ENCODE measurements around the gene OTULINL.

OTULINL gene

DNA sequence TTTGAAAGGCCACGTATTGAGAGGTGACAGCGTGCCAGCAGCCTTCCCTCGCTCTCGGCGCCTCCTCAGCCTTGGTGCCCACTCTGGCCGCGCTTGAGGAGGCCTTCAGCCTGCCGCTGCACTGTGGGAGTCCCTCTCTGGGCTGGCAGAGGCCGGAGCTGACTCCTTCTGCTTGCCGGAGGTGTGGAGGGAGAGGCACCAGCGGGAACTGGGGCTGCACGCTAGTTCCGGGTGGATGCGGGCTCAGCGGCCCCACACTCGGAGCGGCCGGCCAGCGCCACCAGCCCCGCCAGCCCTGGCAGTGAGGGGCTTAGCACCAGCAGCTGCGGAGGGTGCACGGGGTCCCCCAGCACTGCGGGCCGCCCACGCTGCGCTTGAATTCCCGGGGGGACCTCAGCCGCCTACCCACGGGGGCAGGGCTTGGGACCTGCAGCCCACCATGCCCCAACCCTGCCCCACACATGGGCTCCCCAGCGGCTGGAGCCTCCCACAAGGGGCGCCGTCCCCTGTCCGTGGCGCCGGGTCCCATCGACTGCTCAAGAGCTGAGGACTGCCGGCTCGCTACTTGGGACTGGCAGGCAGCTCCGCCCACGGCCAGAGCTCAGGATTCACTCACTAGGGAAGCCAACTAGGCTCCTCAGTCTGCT is 4.4 kb upstream of the OTULINL start:
- H3K27ac ChIP-seq = no peak overlapping the region
- TF ChIP-seq, protein P1, sequence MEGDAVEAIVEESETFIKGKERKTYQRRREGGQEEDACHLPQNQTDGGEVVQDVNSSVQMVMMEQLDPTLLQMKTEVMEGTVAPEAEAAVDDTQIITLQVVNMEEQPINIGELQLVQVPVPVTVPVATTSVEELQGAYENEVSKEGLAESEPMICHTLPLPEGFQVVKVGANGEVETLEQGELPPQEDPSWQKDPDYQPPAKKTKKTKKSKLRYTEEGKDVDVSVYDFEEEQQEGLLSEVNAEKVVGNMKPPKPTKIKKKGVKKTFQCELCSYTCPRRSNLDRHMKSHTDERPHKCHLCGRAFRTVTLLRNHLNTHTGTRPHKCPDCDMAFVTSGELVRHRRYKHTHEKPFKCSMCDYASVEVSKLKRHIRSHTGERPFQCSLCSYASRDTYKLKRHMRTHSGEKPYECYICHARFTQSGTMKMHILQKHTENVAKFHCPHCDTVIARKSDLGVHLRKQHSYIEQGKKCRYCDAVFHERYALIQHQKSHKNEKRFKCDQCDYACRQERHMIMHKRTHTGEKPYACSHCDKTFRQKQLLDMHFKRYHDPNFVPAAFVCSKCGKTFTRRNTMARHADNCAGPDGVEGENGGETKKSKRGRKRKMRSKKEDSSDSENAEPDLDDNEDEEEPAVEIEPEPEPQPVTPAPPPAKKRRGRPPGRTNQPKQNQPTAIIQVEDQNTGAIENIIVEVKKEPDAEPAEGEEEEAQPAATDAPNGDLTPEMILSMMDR (conservative IDR thresholded peaks at IDR 0.05) = no peak

DNA sequence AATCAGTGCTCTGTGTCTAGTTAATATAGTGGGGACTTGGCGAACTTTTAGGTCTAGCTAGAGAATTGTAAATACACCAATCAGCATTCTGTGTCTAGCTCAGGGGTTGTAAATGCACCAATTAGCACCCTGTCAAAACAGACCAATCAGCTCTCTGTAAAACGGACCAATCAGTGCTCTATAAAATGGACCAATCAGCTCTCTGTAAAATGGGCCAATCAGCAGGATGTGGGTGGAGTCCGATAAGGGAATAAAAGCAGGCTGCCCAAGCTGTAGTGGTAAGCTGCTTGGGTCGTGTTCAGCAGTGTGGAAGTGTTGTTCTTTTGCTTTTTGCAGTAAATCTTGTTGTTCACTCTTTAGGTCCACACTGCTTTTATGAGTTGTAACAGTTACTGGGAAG is 3.6 kb upstream of the OTULINL start:
- TF ChIP-seq, protein P1 (conservative IDR thresholded peaks at IDR 0.05) = no peak
- H3K27ac ChIP-seq = no peak overlapping the region

DNA sequence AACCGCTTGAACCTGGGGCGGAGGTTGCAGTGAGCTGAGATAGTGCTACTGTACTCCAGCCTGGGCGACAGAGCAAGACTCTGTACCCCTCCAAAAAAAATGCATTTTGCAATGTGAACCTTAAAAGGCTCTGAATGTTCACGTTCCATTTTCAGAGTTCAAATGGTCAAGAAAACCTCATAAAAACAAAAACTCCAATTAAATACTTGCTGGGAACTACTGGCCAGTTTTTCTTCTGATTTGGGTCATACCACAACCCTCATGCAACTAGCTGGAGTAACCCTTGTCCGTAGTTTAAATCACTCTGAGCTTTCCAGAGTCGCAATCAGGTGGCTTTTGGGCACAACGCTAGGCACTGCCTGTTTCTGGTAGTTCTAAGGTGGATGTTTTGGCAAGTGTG is 2.3 kb upstream of the OTULINL start:
- no peak overlapping the region for H3K27ac ChIP-seq
- TF ChIP-seq, protein P1 (conservative IDR thresholded peaks at IDR 0.05) = no peak

DNA sequence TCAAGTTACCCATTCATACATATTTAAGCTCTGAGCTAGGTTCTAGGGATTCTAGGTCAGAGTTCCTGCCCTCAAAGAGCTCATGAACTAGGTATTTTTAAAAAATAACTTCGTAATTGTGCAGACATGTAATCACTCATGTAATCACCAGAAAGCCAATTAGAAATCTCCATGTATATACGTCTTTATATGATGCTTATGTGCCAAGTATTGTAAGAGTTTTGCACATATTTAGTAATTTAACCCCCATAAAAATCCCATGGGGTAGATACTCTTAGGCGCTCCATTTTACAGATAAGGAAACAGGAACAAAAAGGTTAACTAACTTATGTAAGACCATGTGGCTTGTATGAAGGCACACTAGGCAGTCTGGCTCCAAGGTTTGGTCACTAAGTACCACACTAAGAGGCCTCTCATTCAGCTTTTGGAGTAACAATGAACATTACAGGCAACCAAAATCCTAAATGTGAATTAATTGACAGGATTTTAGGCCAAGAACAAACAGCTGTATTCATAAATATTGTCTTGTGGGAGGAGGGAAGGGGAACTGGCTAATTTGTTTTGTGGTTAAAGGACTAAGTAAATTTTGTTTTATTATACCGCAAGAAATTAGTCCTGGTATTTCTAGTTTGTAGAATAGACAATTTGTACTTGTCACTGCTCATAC is 1.7 kb upstream of the OTULINL start:
- TF ChIP-seq, protein P1 (conservative IDR thresholded peaks at IDR 0.05) = no peak
- no peak overlapping the region for H3K27ac ChIP-seq

DNA sequence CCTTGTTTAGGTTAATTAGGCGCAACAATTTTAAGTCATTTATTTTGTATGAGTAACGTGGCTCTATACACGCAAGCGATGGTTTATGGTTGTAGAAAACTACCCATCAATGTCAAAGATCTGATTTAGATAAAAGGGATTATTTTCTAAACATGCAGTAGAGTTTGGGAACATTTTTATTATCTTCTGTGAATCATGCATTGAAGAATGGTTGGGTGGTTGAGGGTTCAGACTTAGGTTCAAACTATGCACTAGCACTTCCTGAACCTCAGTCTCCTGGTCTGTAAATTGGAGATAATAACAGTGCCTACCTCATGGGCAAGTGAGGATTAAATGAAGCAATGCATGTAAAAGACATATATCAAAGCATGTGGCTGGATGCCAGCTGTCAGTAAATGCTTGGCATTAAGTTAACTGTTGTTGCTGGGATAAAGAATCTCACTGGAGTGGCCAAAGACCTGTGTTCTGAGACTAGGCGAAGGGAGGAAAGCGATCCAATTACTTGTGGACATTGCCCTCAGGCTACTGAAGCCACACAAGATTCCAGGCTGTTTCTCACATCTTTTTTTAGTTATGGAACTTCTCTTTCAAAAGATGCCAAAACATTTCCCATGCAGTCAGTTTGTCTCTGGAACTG is 1.1 kb upstream of the OTULINL start:
- TF ChIP-seq, protein P1 (conservative IDR thresholded peaks at IDR 0.05) = no peak
- peak overlapping the region; percentile 81; the same call in 1 of the 2 replicates for H3K27ac ChIP-seq

DNA sequence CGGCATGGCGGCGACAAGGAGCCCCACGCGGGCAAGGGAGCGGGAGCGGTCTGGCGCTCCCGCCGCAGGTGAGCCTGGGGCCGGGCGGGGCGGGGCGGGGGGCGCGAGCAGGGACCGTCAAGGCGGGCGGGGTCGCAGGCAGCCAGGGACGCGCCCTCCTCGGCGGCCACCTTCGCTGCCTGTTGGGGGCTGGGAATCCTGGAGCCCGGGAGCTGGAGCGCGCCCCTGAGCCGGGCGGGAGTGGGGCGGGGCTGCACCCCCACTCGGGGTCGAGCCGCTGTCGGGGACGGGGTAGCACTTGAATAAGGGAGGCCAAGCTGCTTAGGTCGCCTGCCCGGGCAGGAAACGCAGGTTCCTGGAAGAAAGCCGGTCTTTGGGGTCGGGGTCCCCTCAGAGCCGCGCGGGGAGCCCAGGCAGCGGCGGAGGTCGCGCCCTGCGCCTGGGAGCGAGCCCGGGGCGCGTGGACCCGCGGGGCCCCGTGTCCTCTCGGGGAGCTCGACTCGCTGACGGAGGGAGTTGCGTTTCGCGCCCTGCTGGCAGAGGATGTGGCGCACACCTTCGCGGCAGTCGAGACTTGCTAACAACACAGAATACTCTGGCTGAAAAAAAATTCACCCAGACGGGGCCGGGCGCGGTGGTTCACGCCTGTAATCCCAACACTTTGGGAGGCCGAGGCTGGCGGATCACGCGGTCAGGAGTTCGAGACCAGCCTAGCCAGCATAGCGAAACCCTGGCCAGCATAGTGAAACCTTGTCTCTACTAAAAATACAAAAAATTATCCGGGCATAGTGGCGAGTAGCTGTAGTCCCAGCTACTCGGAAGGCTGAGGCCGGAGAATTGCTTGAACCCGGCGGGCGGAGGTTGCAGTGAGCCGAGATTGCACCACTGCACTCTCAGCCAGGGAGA is 552 bp downstream of the OTULINL start:
- peak overlapping the region; percentile 81 for H3K27ac ChIP-seq
- TF ChIP-seq, protein P1 (conservative IDR thresholded peaks at IDR 0.05) = peak; percentile 47; the same call in 1 of the 2 replicates

DNA sequence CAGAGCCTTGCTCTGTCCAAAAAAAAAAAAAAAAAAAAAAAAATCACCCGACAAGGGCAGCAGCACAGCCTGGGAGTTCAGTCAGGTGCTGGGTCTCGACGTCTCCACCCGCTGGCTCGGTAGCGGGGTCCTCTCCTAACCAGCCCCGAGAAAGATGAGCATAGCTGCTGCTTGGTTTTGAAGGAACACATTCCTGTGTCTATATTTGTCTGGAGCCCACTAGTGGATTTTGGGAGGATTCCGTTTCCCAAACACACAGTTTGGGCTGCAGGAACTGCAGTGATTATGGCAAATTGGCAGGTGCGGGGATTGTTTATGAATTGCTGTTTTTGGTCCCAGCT is 1.2 kb downstream of the OTULINL start:
- TF ChIP-seq, protein P1 (conservative IDR thresholded peaks at IDR 0.05) = peak; percentile 9; the same call in 1 of the 2 replicates
- peak overlapping the region; percentile 81 for H3K27ac ChIP-seq

All from VCaP (cell line).